ENCODE data around the gene PDGFC. TPM values are rescaled to one million over a fixed set of nuclear protein-coding genes. Genes with fewer than 3 reads are reported as not detected.

Gene PDGFC
- total RNA-seq, 1 donor: 145 TPM

DNA sequence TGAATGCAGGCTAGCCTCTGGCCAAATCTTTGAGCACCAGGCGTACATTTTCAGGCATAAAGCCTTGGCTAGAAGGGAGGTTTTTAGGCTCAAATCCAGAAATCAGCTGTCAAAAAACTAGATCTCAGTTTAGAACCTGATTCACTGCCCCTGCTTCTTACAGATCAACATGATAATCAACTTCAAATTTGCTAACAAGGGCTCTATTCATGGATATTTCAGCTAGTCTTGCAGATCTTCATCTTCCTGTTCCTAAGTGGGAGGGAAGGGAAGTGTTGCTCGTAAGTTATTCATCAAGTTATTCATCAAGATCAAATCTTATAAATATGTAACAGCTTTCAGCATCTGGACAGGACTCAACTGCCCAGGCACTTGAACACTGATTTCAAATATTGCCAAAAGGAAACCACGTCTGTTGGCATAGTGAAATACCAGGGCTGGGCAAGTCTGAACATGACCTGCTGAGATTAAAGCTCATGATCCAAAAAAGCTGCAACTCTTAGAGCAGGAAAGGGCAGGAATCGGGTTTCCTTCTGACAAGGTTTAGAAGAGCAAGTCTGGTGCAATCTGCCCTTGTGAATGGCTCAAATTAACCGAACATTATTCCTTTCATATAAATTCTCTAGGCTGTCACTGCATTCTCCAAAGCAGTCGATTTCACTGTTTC is 200.3 kb downstream of the PDGFC start:
- Histone ChIP-seq H3K36me3 (ENCODE audit: insufficient read depth, low read length) (peaks cover 4% of the 10 kb centered on the region), H3K27me3 (ENCODE audit: insufficient read depth, low read length) (no peaks in the 10 kb centered on the region), H3K4me3 (ENCODE audit: insufficient read depth, low read length) (peak overlapping the region; percentile 0), H3K4me2 (ENCODE audit: insufficient read depth, low read length) (peak overlapping the region; percentile 49), H3K9me3 (ENCODE audit: low read depth, low read length) (no peaks in the 10 kb centered on the region), H2AFZ (ENCODE audit: low read length) (no peak overlapping the region), H3K27ac (ENCODE audit: low read depth, low read length) (peak overlapping the region; percentile 98), H3K79me2 (ENCODE audit: insufficient read depth, low read length) (peaks cover 25% of the 10 kb centered on the region), H4K20me1 (ENCODE audit: insufficient read depth, low read length) (no peaks in the 10 kb centered on the region), H3K4me1 (ENCODE audit: insufficient read depth, low read length) (peaks cover 60% of the 10 kb centered on the region)
- DNase-seq (ENCODE audit: insufficient read length, low spot score, missing footprints): no peak
- TF ChIP-seq, protein P1, sequence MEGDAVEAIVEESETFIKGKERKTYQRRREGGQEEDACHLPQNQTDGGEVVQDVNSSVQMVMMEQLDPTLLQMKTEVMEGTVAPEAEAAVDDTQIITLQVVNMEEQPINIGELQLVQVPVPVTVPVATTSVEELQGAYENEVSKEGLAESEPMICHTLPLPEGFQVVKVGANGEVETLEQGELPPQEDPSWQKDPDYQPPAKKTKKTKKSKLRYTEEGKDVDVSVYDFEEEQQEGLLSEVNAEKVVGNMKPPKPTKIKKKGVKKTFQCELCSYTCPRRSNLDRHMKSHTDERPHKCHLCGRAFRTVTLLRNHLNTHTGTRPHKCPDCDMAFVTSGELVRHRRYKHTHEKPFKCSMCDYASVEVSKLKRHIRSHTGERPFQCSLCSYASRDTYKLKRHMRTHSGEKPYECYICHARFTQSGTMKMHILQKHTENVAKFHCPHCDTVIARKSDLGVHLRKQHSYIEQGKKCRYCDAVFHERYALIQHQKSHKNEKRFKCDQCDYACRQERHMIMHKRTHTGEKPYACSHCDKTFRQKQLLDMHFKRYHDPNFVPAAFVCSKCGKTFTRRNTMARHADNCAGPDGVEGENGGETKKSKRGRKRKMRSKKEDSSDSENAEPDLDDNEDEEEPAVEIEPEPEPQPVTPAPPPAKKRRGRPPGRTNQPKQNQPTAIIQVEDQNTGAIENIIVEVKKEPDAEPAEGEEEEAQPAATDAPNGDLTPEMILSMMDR (IDR thresholded peaks at IDR 0.05; ENCODE audit: extremely low read depth, low read depth, low read length): no peak

DNA sequence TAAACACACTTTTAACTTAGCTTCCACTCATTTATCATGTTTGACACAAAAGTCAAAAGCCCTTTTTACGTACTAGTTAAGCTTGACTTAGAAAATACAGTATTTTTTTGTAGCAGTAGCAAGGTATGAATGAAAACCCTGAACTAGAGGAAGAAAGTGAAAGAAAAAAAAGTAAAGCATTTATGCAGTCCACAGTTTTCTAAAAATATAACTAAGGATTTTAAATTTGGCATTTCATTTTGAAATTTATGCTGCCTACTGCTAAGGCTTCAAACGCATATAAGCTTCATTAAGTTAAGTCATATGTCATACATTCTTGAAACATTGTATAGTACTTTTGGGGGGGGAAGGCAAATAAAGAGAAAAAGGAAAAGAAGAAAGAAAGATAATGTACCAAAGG is 201.5 kb downstream of the PDGFC start:
- H2AFZ ChIP-seq (ENCODE audit: low read length): no peak overlapping the region
- no peaks in the 10 kb centered on the region for H3K9me3 ChIP-seq (ENCODE audit: low read depth, low read length)
- no peak overlapping the region for H3K27ac ChIP-seq (ENCODE audit: low read depth, low read length)
- no peak for DNase-seq (ENCODE audit: insufficient read length, low spot score, missing footprints)
- H3K36me3 ChIP-seq (ENCODE audit: insufficient read depth, low read length): peaks cover 3% of the 10 kb centered on the region
- H3K4me3 ChIP-seq (ENCODE audit: insufficient read depth, low read length): no peak overlapping the region
- TF ChIP-seq, protein P1 (IDR thresholded peaks at IDR 0.05; ENCODE audit: extremely low read depth, low read depth, low read length): no peak
- peaks cover 50% of the 10 kb centered on the region for H3K4me1 ChIP-seq (ENCODE audit: insufficient read depth, low read length)
- no peaks in the 10 kb centered on the region for H4K20me1 ChIP-seq (ENCODE audit: insufficient read depth, low read length)
- H3K27me3 ChIP-seq (ENCODE audit: insufficient read depth, low read length): no peaks in the 10 kb centered on the region
- H3K4me2 ChIP-seq (ENCODE audit: insufficient read depth, low read length): peak overlapping the region; percentile 20
- peaks cover 19% of the 10 kb centered on the region for H3K79me2 ChIP-seq (ENCODE audit: insufficient read depth, low read length)

DNA sequence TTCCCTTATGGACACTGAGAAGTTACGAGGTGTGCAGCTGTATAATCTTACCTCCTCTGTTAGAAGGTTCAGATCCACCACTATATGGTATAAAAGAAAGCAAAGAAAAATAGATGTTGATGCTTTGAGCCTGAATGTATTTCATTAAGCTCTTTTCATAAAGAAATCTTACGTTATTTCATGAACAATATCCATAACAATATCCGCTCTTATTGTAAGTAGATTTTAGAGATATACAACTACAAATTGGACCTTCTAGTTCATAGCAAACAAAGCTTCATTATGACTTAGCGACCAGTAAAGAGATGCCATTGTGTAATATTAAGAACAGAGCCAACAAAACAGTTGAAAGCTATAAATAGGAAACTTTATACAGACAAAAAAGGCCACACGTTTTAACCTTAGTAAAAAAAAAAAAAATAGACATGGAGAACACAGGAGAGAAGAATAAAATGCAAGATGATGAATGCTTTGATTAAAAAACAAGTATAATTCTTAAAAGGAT is 203.6 kb downstream of the PDGFC start:
- peak overlapping the region; percentile 9 for H3K27ac ChIP-seq (ENCODE audit: low read depth, low read length)
- H3K4me2 ChIP-seq (ENCODE audit: insufficient read depth, low read length): no peak overlapping the region
- DNase-seq (ENCODE audit: insufficient read length, low spot score, missing footprints): no peak
- no peaks in the 10 kb centered on the region for H3K27me3 ChIP-seq (ENCODE audit: insufficient read depth, low read length)
- TF ChIP-seq, protein P1 (IDR thresholded peaks at IDR 0.05; ENCODE audit: extremely low read depth, low read depth, low read length): no peak
- no peaks in the 10 kb centered on the region for H4K20me1 ChIP-seq (ENCODE audit: insufficient read depth, low read length)
- no peak overlapping the region for H2AFZ ChIP-seq (ENCODE audit: low read length)
- H3K79me2 ChIP-seq (ENCODE audit: insufficient read depth, low read length): peaks cover 13% of the 10 kb centered on the region
- peaks cover 4% of the 10 kb centered on the region for H3K36me3 ChIP-seq (ENCODE audit: insufficient read depth, low read length)
- peaks cover 46% of the 10 kb centered on the region for H3K4me1 ChIP-seq (ENCODE audit: insufficient read depth, low read length)
- no peak overlapping the region for H3K4me3 ChIP-seq (ENCODE audit: insufficient read depth, low read length)
- H3K9me3 ChIP-seq (ENCODE audit: low read depth, low read length): no peaks in the 10 kb centered on the region

DNA sequence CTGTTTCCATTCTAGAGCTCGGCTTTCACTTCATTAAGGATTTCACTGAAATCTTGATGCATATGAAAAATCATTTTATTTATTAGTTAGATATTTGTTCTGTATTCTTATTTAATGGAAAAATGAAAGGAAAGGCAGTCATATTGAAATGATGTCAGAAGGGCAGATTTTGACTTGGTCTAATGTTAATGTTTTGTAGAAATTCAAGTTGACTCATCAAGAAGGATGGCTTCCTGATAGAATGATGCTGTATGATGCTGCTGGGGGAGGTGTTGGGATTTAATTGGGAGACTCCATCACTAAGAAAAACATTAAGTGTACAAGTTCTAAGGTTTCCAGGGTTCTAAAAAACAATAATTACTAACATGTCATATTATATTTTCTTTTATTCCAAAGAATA is 204.8 kb downstream of the PDGFC start:
- H4K20me1 ChIP-seq (ENCODE audit: insufficient read depth, low read length): no peaks in the 10 kb centered on the region
- peaks cover 13% of the 10 kb centered on the region for H3K79me2 ChIP-seq (ENCODE audit: insufficient read depth, low read length)
- no peaks in the 10 kb centered on the region for H3K27me3 ChIP-seq (ENCODE audit: insufficient read depth, low read length)
- H3K9me3 ChIP-seq (ENCODE audit: low read depth, low read length): no peaks in the 10 kb centered on the region
- peaks cover 11% of the 10 kb centered on the region for H3K36me3 ChIP-seq (ENCODE audit: insufficient read depth, low read length)
- H3K4me1 ChIP-seq (ENCODE audit: insufficient read depth, low read length): peaks cover 38% of the 10 kb centered on the region
- no peak overlapping the region for H3K4me3 ChIP-seq (ENCODE audit: insufficient read depth, low read length)
- TF ChIP-seq, protein P1 (IDR thresholded peaks at IDR 0.05; ENCODE audit: extremely low read depth, low read depth, low read length): no peak
- DNase-seq (ENCODE audit: insufficient read length, low spot score, missing footprints): no peak
- H2AFZ ChIP-seq (ENCODE audit: low read length): no peak overlapping the region
- no peak overlapping the region for H3K4me2 ChIP-seq (ENCODE audit: insufficient read depth, low read length)
- peak overlapping the region; percentile 9 for H3K27ac ChIP-seq (ENCODE audit: low read depth, low read length)
